K562 (cell line): Measurements from ENCODE around the gene HSPB1. TPM values are rescaled to one million over a fixed set of nuclear protein-coding genes. Genes with fewer than 3 reads are reported as not detected.

Source experiments
- BDP1 ChIP-seq: IDR thresholded peaks from 3 replicates; pipeline ENCODE4 v1.6.1; 2011; ENCODE audit not compliant: insufficient read length, insufficient read depth
- C11orf30 ChIP-seq: fragments of 450-650 bp; IDR thresholded peaks from 2 replicates; pipeline ENCODE4 v1.6.1; 2016; ENCODE audit warnings: low read depth, mild to moderate bottlenecking
- ETV6 ChIP-seq, 3 experiments: fragments of 150-350 bp in 1 of 3; sonication (generic) in 1 of 3; formaldehyde crosslinking in 1 of 3; IDR thresholded peaks; 2 replicates each; pipeline versions ENCODE4 v1.6.1 to v1.8.0; 2014 to 2022; ENCODE audit warnings: borderline replicate concordance in 2 of 3, low read depth in 2 of 3, antibody characterized with exemption in 1 of 3, low read length in 1 of 3, mild to moderate bottlenecking in 1 of 3, missing genetic modification reagents in 1 of 3
- HNRNPK ChIP-seq: fragments of 200-400 bp; formaldehyde crosslinking; IDR thresholded peaks from one replicate; pipeline ENCODE4 v1.6.1; 2018; ENCODE audit warnings: mild to moderate bottlenecking, low read depth, low read length; ENCODE audit not compliant: poor library complexity, severe bottlenecking
- KDM5B ChIP-seq: fragments of 200-600 bp; sonication (generic); IDR thresholded peaks from 2 replicates; pipeline ENCODE4 v1.6.1; 2012; ENCODE audit warnings: low read depth, mild to moderate bottlenecking, moderate library complexity, low read length, control low read depth, inconsistent platforms; ENCODE audit not compliant: insufficient replicate concordance
- NR3C1 ChIP-seq: sonication (generic); formaldehyde crosslinking; IDR thresholded peaks from 2 replicates; pipeline ENCODE4 v1.8.1; 2022; ENCODE audit warnings: missing genetic modification reagents
- PCBP2 ChIP-seq: fragments of 200-400 bp; formaldehyde crosslinking; IDR thresholded peaks from 2 replicates; pipeline ENCODE4 v1.6.1; 2018; ENCODE audit warnings: low read length, low read depth, mild to moderate bottlenecking, moderate library complexity; ENCODE audit not compliant: poor library complexity, severe bottlenecking
- PTBP1 ChIP-seq: fragments of 200-400 bp; formaldehyde crosslinking; IDR thresholded peaks from 2 replicates; pipeline ENCODE4 v1.6.1; 2017; ENCODE audit warnings: low read depth, low read length
- RFX7 ChIP-seq: fragments of 250-450 bp; sonication (Bioruptor Pico); IDR thresholded peaks from 2 replicates; pipeline ENCODE4 v1.5.1; 2021; ENCODE audit warnings: mild to moderate bottlenecking
- SOX6 ChIP-seq: fragments of 450-650 bp; IDR thresholded peaks from 2 replicates; pipeline ENCODE4 v1.6.1; 2014; ENCODE audit warnings: mild to moderate bottlenecking
- SP1 ChIP-seq: sonication (generic); formaldehyde crosslinking; IDR thresholded peaks from 2 replicates; pipeline ENCODE4 v1.8.1; 2022; ENCODE audit warnings: mild to moderate bottlenecking, missing genetic modification reagents
- SREBF1 ChIP-seq: fragments of 150-350 bp; IDR thresholded peaks from 2 replicates; pipeline ENCODE4 v1.6.1; 2014; ENCODE audit warnings: antibody characterized with exemption, low read depth, low read length, borderline replicate concordance
- TAF15 ChIP-seq: fragments of 200-400 bp; formaldehyde crosslinking; IDR thresholded peaks from 2 replicates; pipeline ENCODE4 v1.6.1; 2017; ENCODE audit warnings: mild to moderate bottlenecking, low read depth, low read length, moderate library complexity
- TEAD1 ChIP-seq, 2 experiments: fragments of 450-650 bp in 1 of 2; sonication (generic) in 1 of 2; formaldehyde crosslinking; IDR thresholded peaks; 2 replicates each; pipeline versions ENCODE4 v1.4.0 to v1.8.0; 2020 to 2022; ENCODE audit warnings: mild to moderate bottlenecking in 2 of 2, missing genetic modification reagents in 1 of 2
- TEAD4 ChIP-seq, 2 experiments: sonication (generic) in 1 of 2; formaldehyde crosslinking in 1 of 2; IDR thresholded peaks; 2 replicates each; pipeline versions ENCODE4 v1.6.1 to v1.8.0; 2012 to 2022; ENCODE audit warnings: borderline replicate concordance in 1 of 2, inconsistent platforms in 1 of 2, low read length in 1 of 2, mild to moderate bottlenecking in 1 of 2, missing genetic modification reagents in 1 of 2
- ZC3H4 ChIP-seq: sonication (generic); formaldehyde crosslinking; IDR thresholded peaks from 2 replicates; pipeline ENCODE4 v1.9.0; 2021; ENCODE audit warnings: missing genetic modification reagents, borderline replicate concordance
- ZNF699 ChIP-seq: fragments of 250-450 bp; sonication (Bioruptor Pico); IDR thresholded peaks from 2 replicates; pipeline ENCODE4 v1.8.0; 2021; ENCODE audit warnings: mild to moderate bottlenecking, moderate library complexity; ENCODE audit not compliant: insufficient replicate concordance
- ZNF707 ChIP-seq: fragments of 250-450 bp; sonication (Bioruptor Pico); conservative IDR thresholded peaks from 2 replicates; pipeline ENCODE4 v1.8.0; 2022; ENCODE audit warnings: inconsistent platforms, mild to moderate bottlenecking, moderate library complexity
- polyA plus RNA-seq, 8 experiments: library from polyadenylated mRNA; depleted of rRNA in 4 of 8; stranded (reverse) in 5 of 8; unstranded in 3 of 8; fragments of >200 nt; fragmentation: Nextera tagmentation in 2 of 8; fragmentation: Illumina TruSeq in 1 of 8; extraction: Ambion mirVana in 2 of 8; extraction: Trizol in 1 of 8; gene quantifications; 2 replicates each; pipeline versions ENCODE4 v1.2.1 to v1.2.3, GENCODE V29; 2011 to 2014; ENCODE audit warnings: inconsistent platforms in 1 of 8, missing spikeins in 1 of 8
- total RNA-seq, 7 experiments: library from RNA; depleted of rRNA in 6 of 7; stranded (reverse); fragments of >200 nt in 6 of 7; fragmentation: Illumina TruSeq in 2 of 7; extraction: Trizol in 2 of 7; gene quantifications; 2 replicates each; pipeline versions ENCODE4 v1.2.1 to v1.2.3, GENCODE V29; 2011 to 2021; ENCODE audit warnings: low replicate concordance in 1 of 7
- TF ChIP-seq, protein P1 (sequence below): fragments of 450-650 bp; conservative IDR thresholded peaks from 2 replicates; pipeline ENCODE4 v1.6.1; 2016; ENCODE audit warnings: missing genetic modification characterization, low read depth, mild to moderate bottlenecking, missing compliant biosample characterization, moderate library complexity
- TF ChIP-seq, protein P2 (sequence below): fragments of 250-450 bp; sonication (Bioruptor Pico); IDR thresholded peaks from 2 replicates; pipeline ENCODE4 v1.5.0; 2021; ENCODE audit warnings: mild to moderate bottlenecking, borderline replicate concordance
- TF ChIP-seq, protein P3 (sequence below): fragments of 450-650 bp; IDR thresholded peaks from one replicate; pipeline ENCODE4 v1.6.1; 2018; ENCODE audit warnings: mild to moderate bottlenecking, moderate library complexity; ENCODE audit not compliant: partially characterized antibody

HSPB1 gene
- total and polyA plus RNA-seq, 9 of the 15 experiments (the other 6 are each of a cell fraction or from before 2014, with no cell fraction given) = 27.1 to 522 (median 138) TPM

DNA sequence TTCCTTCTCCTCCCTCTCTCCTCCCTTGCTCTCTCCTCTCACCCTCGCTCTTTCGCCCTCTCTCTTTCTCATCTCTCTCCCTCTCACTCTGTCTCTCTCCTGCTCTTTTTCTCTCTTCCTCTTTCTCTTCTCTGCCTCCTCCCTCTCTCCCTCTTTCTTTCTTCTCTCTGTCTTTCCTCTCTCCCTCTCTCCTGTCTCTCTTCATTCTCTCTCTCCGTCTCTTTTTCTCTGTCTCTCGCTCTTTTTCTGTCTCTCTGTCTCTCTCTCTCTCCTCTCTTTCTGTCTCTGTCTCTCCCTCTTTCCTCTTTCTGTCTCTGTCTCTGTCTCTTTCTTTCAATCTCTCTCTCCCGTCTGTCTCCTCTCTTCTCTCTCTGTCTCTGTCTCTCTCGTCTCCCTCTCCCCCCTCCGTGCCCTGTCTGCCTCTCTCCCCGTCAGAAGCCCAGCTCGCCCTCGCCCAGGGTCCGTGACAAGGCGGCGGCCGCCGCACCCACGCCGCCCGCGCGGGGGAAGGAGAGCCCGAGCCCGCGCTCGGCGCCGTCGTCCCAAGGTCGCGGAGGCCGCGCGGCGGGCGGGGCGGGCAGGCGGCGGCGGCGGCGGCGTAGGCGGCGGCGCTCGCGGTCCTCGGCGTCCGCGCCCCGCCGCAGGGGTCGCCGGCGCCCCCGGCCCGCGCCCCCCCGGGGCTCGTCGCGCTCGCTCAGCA lies 21.3 kb upstream of the HSPB1 start (continued):
- TF ChIP-seq ZC3H4 (CRISPR knock-in tag) (no peak), TAF15 (no peak), ZNF699 (CRISPR knock-in tag) (no peak), C11orf30 (no peak), ETV6 (IDR thresholded peaks at IDR 0.05; ENCODE audit: borderline replicate concordance in 1 of 2, low read depth in 2 of 2, low read length in 1 of 2) (no peak), ETV6 (CRISPR knock-in tag; IDR thresholded peaks at IDR 0.05; ENCODE audit: borderline replicate concordance) (no peak), NR3C1 (CRISPR knock-in tag) (no peak), KDM5B (no peak), RFX7 (CRISPR knock-in tag) (no peak), TEAD1 (CRISPR knock-in tag; IDR thresholded peaks at IDR 0.05) (no peak), SP1 (no peak), TEAD4 (IDR thresholded peaks at IDR 0.05; ENCODE audit: low read length) (no peak), TEAD4 (CRISPR knock-in tag; IDR thresholded peaks at IDR 0.05; ENCODE audit: borderline replicate concordance) (no peak), SOX6 (no peak), PCBP2 (no peak), ZNF707 (CRISPR knock-in tag) (no peak), BDP1 (no peak), HNRNPK (no peak), PTBP1 (no peak), SREBF1 (no peak)
- TF ChIP-seq, protein P1, sequence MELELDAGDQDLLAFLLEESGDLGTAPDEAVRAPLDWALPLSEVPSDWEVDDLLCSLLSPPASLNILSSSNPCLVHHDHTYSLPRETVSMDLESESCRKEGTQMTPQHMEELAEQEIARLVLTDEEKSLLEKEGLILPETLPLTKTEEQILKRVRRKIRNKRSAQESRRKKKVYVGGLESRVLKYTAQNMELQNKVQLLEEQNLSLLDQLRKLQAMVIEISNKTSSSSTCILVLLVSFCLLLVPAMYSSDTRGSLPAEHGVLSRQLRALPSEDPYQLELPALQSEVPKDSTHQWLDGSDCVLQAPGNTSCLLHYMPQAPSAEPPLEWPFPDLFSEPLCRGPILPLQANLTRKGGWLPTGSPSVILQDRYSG = no peak
- TF ChIP-seq, protein P2, sequence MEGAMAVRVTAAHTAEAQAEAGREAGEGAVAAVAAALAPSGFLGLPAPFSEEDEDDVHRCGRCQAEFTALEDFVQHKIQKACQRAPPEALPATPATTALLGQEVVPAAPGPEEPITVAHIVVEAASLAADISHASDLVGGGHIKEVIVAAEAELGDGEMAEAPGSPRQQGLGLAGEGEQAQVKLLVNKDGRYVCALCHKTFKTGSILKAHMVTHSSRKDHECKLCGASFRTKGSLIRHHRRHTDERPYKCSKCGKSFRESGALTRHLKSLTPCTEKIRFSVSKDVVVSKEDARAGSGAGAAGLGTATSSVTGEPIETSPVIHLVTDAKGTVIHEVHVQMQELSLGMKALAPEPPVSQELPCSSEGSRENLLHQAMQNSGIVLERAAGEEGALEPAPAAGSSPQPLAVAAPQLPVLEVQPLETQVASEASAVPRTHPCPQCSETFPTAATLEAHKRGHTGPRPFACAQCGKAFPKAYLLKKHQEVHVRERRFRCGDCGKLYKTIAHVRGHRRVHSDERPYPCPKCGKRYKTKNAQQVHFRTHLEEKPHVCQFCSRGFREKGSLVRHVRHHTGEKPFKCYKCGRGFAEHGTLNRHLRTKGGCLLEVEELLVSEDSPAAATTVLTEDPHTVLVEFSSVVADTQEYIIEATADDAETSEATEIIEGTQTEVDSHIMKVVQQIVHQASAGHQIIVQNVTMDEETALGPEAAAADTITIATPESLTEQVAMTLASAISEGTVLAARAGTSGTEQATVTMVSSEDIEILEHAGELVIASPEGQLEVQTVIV (CRISPR knock-in tag) = no peak
- TF ChIP-seq, protein P3, sequence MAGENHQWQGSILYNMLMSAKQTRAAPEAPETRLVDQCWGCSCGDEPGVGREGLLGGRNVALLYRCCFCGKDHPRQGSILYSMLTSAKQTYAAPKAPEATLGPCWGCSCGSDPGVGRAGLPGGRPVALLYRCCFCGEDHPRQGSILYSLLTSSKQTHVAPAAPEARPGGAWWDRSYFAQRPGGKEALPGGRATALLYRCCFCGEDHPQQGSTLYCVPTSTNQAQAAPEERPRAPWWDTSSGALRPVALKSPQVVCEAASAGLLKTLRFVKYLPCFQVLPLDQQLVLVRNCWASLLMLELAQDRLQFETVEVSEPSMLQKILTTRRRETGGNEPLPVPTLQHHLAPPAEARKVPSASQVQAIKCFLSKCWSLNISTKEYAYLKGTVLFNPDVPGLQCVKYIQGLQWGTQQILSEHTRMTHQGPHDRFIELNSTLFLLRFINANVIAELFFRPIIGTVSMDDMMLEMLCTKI = no peak
